Measurements from ENCODE around the gene PAX5.
"Not testable (repeated sequence)": the region's sequence is repeated elsewhere in the genome, so short reads cannot be mapped to it uniquely, and the experiment has no call there.

PAX5 gene

DNA sequence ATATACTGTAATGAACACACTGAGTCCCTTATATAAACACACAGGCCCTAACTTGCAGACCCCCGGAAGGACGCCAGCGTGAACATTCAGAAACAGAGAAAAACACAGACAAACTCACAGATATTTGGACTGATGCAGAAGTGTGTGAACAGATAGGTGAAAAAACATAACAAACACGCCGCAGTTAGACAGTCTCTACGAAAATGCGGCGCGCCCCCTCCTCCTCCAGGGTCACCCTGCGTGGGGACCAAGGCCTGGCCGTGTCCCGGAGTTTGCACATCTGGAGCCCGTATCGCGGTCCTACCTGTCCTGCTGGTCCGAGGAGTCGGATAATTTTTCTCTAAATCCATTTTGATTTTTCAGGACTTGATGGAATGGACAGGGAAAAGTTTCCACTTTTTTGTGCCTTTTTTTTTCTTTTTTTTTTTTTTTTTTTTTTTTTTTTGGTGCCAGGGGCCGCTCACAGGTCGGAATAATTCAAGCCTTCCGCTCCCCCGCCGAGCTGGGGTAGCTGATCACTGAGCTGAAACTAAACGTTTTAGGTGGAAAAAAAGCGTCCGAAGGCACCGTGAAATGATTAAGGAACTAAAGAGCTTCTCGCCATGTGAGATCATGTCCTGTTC lies at the start of gene PAX5:
PAX5 (minus strand) TSS at position 587 of the 623 bp plus-strand sequence; CDS start at position 350, 237 bp downstream.
- no peak for DNase-seq (ENCODE audit: low read depth in 2 of 2)

DNA sequence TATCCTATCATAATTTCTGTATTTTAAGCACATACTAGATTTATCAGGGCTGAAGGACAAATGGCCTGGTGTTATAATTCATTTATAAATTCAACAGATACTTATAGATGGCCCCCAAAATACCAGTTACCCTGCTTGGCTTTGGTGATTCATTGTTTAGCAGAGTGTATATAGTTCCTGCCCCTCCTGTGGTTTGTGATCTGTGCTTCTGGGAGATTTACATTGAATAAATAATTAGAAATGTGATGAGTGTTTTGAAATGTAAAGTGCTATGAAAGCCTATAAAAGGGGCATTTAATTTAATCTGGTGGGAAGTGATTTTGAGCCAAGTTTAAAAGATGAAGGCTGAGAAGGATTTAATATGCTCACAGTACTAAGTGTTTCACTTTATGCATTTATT lies 49.6 kb upstream of the PAX5 start:
- no peak for DNase-seq (ENCODE audit: low read depth in 2 of 2)

DNA sequence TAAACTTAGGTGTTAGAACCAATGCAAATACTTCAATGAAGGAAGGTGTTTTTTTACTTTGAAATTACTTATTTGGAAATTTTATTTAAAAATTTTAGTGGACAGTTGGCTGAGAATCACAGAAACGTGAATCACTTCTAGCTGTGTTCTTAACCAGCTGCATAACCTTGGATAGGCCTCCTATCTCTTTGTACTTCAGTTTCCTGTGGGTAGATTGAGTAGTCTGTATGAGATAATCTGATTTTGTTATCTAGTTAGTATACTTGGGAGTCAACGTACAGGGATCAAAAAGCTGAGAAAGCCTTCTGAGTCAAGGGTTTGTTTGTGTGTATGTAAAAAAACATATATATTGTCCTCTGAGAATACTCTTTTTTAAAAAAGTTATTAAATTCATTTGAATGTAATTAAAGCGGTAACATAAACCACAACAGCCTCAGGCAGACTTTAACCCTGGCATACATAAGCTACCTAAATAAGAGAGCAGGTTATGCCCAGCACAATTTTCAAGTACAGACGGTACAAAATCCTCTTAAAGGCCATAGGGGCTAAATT lies 48.2 kb upstream of the PAX5 start:
- DNase-seq (ENCODE audit: low read depth in 2 of 2): no peak

DNA sequence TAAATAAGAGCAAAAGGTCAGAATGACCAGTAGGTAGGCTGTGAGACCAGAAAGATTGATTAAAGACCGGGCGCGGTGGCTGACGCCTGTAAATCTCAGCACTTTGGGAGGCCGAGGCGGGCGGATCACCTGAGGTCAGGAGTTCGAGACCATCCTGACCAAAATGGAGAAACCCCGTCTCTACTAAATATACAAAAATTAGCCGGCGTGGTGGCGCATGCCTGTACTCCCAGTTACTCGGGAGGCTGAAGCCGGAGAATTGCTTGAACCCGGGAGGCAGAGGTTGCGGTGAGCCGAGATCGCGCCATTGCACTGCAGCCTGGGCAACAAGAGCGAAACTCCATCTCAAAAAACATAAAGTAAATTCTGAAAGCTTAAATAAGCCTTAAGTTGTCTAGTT lies 47.4 kb upstream of the PAX5 start:
- not testable (repeated sequence) for DNase-seq (ENCODE audit: low read depth in 2 of 2)

DNA sequence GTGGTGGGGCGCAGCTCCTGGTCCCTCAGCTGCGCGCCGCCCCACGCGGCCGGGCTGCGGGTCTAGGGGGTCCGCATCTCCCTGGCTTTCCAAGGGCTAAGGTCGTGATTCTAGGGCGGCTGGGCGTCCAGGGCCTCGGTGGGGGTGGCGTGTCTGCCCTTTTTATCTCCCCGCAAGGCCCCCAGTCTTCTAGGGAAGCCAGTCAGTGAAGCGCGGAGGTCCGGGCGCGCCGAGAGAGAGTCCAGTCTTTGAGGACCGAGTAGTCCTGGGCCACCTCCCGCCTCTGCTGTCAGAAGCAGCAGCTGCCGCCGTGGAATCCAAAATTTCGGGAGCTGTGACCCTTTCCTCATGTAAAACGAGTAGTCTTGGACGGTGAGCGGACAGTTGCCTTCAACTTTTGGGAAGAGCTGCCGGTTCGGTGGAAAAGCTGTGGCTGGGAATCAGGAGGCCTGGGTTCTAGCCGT lies 46.1 kb upstream of the PAX5 start:
- DNase-seq (ENCODE audit: low read depth in 2 of 2): peak in 1 of 2 experiments; percentile 11

DNA sequence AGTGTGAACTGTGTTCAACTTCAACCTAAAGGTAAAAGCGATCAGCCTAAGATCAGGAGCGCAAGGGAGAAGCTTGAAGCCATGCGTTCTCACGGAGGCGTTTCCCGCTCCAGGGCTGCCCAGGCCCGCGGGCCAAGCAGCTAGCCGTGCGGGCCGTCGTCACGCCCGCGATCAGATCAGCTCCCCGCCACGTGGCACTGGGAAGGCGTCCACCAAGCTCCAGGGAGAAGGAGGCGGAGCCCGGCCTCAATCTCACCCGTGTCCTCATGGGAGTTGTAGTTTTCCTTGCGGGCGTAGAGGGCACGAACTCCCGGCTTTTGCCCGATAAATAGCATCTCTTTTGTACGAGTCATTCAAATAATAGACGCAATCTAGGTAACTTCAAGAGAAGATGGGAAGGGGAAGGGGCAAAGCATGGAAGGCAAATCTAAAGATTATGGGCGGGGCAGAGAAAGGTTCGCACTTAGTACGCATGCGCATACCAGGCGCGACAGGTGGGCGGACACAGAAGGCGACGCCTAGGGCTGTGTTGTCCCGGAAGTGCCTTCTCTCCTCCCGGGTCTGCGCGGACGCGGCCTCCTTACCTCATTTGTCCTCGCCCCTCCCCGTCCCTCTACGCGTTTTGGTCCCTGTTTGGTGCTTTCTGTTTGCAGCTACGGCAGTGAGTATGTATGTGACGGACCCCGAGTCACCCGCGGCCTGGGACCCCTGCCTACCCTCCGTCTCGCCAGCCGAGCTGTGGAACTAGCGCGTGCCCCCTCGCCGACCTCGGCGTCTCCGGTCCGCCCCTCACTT lies 45.5 kb upstream of the PAX5 start:
- peak; percentile 85 to 87 for DNase-seq (ENCODE audit: low read depth in 2 of 2)

DNA sequence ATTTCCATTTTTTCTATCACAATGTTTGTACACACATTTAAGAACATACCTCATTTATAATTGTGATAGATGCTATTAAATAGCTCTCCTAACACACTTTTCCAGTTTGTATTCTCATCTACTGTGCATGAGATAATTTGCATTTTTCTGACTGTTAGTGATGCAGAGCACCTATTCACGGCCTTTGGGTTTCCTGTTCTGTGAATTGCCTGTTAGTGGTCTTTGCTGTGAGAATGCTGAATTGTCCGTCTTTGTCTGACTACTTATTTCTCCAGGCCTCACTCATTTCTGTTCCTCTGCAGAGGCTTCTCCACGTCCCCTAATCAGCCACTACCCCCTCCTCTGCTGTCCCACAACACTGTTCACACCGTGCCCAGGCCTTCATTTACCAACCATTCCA lies 40.7 kb upstream of the PAX5 start:
- DNase-seq (ENCODE audit: low read depth in 2 of 2): not testable (repeated sequence)

DNA sequence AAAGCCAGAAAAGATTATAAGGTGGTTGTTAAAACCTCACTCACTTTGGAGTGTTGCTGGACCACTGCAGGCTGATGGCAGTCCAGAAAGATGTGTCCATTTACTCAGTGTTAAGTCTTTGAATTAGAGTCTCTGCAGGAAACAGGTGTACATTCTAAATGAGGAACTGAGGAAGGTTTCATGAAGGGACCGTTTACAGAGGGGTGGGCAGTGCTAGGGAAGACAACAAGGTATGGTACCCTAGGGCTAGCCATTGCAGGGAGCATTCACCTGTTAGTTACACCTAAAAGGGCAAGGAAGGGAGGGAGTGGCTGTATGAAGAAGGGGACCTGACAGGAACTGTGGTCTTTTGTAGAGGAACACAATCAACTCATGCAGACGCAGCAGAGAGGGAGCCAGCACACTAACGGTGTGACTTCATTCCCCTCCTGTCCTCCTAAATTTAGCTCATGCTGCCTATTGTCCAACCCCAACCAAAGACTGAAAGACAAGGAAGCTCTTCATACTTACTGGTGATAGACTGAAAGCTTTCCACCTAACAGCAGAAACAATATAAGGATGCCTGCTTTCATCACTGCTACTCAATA lies 32.2 kb upstream of the PAX5 start:
- no peak for DNase-seq (ENCODE audit: low read depth in 2 of 2)

DNA sequence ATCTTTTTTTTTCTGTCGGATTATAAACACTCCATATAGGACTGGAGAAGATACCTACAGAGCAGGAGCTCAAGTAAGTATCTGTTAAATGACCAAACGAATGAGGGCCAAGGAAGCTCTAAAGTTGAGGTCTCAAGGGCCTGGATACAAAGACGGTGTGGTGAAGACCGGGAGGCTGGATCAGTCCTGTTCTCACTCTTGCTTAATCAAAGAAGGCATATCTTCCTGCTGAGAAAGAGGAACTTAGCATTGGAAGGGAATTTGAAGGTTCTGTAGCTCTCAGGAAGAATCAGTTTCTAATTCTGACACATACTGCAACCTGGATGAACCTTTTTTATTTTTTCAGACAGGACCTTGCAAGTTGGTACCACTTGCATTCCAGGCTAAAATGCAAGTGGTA lies 28.3 kb upstream of the PAX5 start:
- DNase-seq (ENCODE audit: low read depth in 2 of 2): no peak

DNA sequence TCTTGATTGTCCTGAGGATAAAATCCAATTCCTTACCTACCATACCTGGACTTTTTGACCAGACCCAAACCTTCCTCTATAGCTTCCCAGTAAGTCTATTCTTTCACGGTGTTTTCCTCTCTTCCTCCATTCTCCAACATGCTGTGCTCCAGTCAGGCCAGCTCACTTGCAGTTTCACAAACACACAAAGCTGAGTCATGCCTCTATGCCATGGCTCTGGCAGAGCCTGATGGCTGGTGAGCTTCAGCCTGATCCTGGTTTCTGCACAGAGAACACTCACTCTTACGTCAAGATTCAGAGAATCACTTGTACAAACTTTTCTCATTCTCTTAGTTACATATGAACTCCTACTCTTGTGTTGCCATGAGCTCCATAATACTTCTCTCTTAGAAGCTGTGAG lies 27.7 kb upstream of the PAX5 start:
- no peak for DNase-seq (ENCODE audit: low read depth in 2 of 2)

DNA sequence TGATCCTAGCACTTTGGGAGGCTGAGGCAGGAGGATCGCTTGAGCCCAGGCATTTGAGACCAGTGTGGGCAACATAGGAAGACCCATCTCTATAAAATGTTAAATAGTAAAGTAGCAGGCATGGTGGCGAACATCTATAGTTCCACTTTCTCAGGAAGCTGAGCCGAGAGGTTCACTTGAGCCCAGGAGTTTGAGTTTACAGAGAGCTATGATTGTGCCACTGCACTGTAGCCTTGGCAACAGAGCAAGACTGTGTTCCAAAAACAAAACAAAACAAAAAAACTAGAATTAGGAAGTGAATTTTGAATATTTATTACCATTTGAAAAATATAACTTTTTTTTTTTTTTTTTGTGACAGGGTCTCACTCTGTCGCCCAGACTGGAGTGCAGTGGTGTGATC lies 26.8 kb upstream of the PAX5 start:
- no peak for DNase-seq (ENCODE audit: low read depth in 2 of 2)

DNA sequence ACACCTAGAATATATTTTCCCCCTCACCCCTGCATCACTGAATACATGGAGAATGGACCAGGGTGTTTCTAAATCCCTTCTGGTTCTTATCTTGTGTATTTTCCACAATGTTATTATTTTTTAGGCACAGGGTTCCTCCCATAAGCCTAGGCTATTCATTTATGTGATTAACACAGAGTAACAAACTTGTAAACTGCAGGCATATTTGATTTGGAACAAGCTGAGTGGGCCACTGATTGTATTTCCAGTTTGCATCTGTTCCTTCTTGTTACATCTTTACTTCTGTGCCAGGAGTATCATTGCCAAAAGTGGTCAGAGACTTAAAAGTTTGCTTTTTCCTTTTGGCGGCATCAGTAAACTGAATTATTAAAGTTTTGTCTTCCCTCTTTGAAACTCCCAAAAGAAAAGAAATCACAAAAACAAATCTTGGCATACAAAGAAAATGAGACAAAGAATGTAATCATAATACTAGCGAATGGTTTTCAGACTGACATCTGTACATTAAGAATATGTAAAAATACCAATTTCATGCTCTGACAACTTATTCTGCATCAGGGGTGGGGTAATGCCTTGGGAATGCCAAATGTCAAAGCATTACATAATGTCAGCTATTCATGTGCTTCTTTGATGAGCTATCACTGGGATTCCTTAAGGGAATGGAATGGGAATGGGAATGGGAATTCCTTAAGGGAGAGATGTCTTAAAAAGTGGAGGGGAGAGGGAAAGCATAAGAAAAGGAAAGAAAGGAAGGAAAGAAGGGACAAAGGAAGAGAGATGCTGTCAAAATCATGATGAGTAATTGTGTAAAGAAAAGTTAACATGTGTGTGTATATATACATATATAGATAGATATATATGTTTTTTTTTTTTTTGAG lies 22.2 kb upstream of the PAX5 start:
- no peak for DNase-seq (ENCODE audit: low read depth in 2 of 2)

DNA sequence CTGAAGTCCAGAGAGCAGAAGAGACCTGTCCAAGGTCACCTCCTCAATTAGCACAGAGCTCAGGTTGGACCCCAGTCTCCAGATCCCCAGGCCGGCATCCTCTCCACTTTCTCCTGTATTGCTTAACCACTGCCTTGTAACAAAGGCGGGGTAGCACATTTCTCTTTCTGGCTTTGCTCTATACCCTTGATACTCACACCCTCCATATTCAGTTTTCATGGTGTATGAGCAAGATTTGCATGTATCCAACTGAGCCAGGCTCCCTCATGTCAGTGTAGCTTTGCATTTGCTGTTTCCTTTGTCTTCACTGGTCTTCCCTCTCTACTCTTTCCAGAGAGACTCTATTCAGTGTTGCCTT lies 20.3 kb upstream of the PAX5 start:
- not testable (repeated sequence) for DNase-seq (ENCODE audit: low read depth in 2 of 2)

DNA sequence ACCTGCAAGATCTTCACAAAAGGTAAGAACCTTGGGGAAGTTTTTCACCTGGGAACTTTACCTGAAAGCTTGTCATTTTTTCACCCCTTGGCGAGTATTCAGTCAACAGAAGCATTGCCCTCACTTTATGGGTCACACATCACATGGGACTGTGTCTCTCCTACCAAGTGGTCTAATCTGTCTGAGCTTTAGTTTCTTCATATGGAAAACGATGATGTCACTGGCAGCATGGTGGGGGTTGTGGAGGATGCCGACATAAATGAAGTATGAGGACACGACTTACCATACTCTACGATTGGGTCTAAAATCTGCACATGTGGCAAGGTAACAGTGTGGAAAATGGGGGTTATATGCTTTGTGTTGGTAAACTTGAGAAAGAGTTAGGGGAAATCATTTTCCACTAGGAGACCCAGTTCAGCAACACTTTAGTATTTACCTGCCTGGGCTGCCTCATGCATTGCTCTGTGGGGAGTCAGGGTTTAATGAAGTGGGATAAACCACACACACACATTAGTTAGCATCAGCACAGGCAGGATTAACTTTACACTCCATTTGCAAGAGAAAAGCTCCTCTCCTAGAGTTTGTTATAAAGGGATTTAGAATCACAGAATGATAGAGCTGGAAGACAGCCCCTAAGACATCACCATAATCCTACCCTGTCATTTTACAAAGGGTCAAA lies 19.8 kb upstream of the PAX5 start:
- DNase-seq (ENCODE audit: low read depth in 2 of 2): no peak

DNA sequence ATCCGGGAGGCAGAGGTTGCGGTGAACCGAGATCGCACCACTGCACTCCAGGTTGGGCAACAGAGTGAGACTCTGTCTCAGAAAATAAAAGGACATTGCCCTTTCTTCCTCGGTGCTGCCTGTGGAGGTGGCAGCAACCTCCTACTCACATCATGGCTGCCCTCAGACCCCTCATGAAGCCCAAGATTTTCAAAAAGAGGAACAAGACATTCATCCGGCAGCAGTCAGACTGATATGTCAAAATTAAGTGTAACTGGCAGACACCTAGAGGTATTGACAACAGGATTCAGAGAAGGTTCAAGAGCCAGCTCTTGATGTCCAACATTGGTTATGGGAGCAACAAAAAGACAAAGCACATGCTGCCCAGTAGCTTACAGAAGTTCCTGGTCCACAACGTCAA lies 12.6 kb upstream of the PAX5 start:
- DNase-seq (ENCODE audit: low read depth in 2 of 2): no peak

DNA sequence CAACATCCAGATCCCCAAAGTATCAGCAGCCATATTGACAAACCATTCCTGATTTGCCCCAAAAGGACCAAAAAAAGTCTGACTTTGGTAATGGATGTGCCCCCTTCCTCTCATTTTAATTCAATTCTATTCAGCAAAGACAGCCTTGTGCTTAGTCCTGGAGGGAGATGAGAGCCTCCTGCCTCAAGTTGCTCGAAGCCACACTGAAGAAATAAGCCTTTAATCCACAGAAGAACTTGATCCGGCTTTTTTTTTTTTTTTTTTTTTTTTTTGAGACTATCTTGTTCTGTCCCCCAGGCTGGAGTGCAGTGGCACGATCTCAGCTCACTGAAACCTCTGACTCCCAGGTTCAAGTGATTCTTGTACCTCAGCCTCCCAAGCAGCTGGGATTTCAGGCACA lies 8.4 kb upstream of the PAX5 start:
- no peak for DNase-seq (ENCODE audit: low read depth in 2 of 2)

DNA sequence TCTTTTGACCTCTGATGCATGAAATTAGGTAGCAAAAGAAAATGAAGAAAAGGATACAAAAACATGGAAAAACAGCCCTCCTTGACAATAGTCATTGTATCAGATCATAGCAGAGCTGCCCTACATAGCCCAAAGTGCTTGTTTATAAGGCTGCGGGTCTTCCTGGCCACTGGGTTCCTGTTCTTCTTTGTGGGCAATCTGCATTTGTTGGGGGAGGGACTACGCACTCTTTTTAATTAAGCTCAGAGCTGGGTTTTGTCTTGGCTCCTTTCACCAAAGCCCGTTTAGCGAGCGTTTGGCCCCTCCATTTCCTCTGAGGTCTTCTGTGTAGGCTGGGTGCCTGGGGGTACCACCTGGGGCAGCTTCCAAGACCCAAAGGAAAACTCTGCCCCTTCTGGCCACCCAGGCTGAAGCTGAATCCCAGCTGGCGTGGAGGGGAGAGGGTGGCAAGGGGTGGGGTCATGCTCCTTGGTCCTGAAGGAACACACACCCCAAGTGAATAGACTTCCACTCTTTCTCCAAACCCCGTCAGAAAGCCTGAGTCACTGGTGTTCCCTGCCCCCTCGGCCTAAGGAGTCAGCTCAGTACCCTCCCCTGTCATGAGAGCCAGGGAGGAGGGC lies 6.5 kb upstream of the PAX5 start:
- no peak for DNase-seq (ENCODE audit: low read depth in 2 of 2)

DNA sequence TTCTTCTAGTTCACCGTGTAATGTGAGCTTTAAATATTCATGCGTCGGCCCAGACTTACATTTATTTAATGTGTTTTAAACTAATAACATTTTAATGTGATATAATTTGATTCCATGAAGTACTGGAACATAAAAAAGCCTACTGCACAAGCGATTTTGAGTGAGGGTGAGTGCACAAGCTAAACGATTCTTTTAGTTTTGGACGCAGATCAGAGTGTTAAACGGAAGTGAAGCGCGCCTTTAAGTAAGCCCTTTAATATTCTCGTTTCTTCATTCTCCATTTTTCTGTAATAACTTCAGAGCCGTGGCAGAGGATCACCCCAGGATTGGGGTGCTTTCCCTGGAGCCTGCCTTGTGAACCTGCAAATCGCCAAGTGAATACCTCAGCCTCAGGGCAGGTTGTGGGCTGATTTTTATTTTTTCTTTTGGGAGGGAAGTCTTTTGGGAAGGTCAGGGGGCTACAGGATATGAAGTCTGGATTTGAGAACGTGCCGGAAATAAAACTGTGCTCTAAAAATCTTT lies 4.9 kb upstream of the PAX5 start:
- no peak for DNase-seq (ENCODE audit: low read depth in 2 of 2)

DNA sequence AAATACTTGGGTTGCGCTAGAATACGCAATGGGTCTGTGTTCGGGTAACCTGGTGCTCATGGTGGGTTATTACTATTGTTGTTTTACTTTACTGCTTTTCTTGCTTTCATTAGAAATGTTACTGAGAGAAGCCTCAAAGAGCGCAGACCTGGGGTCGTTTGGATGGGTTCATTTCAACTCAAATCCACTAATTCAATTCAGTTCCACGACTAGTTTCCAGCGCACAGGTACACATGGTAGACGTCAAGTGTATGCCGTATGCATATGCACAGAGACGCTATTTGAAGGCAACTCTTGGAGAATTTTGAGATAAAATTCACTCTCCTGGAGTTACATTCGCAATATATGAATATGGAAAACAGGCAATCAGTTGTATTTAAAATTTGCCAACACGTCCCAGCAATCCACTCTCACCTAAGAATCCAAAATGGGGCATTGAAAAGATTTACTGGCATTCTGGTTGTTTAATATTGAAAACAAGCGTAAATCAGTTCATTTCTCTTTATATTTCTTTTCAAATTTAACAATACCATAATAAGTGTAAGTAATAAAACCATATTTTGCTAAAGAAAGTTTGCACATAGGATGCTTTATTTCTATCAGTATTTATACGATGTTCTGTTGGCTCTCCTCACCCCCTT lies 4.4 kb upstream of the PAX5 start:
- no peak for DNase-seq (ENCODE audit: low read depth in 2 of 2)
